ENCODE data around the gene GNB1. TPM values are rescaled to one million over a fixed set of nuclear protein-coding genes. Genes with fewer than 3 reads are reported as not detected.

Gene GNB1
- total and polyA plus RNA-seq, 9 of the 15 experiments (the other 6 are each of a cell fraction or from before 2014, with no cell fraction given) = 34.3 to 388 (median 114) TPM

GRCh38 chr1:1891349-1892078, 627 bp upstream of the GNB1 start (continued):
- TF ChIP-seq, protein P1, sequence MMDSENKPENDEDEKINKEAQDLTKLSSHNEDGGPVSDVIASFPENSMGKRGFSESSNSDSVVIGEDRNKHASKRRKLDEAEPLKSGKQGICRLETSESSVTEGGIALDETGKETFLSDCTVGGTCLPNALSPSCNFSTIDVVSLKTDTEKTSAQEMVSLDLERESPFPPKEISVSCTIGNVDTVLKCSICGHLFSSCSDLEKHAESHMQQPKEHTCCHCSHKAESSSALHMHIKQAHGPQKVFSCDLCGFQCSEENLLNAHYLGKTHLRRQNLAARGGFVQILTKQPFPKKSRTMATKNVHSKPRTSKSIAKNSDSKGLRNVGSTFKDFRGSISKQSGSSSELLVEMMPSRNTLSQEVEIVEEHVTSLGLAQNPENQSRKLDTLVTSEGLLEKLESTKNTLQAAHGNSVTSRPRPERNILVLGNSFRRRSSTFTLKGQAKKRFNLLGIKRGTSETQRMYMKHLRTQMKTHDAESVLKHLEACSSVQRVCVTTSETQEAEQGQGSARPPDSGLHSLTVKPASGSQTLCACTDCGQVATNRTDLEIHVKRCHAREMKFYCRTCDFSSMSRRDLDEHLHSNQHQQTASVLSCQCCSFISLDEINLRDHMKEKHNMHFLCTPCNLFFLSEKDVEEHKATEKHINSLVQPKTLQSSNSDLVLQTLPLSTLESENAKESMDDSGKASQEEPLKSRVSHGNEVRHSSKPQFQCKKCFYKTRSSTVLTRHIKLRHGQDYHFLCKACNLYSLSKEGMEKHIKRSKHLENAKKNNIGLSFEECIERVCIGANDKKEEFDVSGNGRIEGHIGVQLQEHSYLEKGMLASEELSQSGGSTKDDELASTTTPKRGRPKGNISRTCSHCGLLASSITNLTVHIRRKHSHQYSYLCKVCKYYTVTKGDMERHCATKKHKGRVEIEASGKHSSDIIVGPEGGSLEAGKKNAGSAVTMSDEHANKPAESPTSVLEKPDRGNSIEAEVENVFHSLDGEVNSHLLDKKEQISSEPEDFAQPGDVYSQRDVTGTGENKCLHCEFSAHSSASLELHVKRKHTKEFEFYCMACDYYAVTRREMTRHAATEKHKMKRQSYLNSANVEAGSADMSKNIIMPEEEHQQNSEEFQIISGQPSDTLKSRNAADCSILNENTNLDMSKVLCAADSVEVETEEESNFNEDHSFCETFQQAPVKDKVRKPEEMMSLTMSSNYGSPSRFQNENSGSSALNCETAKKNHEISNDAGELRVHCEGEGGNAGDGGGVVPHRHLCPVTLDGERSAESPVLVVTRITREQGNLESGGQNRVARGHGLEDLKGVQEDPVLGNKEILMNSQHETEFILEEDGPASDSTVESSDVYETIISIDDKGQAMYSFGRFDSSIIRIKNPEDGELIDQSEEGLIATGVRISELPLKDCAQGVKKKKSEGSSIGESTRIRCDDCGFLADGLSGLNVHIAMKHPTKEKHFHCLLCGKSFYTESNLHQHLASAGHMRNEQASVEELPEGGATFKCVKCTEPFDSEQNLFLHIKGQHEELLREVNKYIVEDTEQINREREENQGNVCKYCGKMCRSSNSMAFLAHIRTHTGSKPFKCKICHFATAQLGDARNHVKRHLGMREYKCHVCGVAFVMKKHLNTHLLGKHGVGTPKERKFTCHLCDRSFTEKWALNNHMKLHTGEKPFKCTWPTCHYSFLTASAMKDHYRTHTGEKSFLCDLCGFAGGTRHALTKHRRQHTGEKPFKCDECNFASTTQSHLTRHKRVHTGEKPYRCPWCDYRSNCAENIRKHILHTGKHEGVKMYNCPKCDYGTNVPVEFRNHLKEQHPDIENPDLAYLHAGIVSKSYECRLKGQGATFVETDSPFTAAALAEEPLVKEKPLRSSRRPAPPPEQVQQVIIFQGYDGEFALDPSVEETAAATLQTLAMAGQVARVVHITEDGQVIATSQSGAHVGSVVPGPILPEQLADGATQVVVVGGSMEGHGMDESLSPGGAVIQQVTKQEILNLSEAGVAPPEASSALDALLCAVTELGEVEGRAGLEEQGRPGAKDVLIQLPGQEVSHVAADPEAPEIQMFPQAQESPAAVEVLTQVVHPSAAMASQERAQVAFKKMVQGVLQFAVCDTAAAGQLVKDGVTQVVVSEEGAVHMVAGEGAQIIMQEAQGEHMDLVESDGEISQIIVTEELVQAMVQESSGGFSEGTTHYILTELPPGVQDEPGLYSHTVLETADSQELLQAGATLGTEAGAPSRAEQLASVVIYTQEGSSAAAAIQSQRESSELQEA (IDR thresholded peaks at IDR 0.05; ENCODE audit: low read depth) = no peak
- TF ChIP-seq POLR3A (IDR thresholded peaks at IDR 0.05; ENCODE audit: borderline replicate concordance, extremely low read depth, insufficient read depth, insufficient read length) = no peak
- no peak for TF ChIP-seq EP300 (IDR thresholded peaks at IDR 0.05; ENCODE audit: low read length)
- TF ChIP-seq KDM1A (IDR thresholded peaks at IDR 0.05) = no peak
- TF ChIP-seq HNRNPL (IDR thresholded peaks at IDR 0.05; ENCODE audit: low read depth, low read length) = peak; percentile 94
- TF ChIP-seq ZNF639 (CRISPR knock-in tag; conservative IDR thresholded peaks at IDR 0.05 in 1 of 2, IDR thresholded peaks at IDR 0.05 in 1 of 2) = no peak
- no peak for TF ChIP-seq SPI1 (IDR thresholded peaks at IDR 0.05; ENCODE audit: borderline replicate concordance, low read depth, low read length)
- no peak for TF ChIP-seq CCAR2 (IDR thresholded peaks at IDR 0.05; ENCODE audit: low read depth, low read length)
- TF ChIP-seq STAG1 (CRISPR knock-in tag; IDR thresholded peaks at IDR 0.05; ENCODE audit: borderline replicate concordance) = no peak
- no peak for TF ChIP-seq TRIM24 (IDR thresholded peaks at IDR 0.05)
- no peak; a peak in 1 of 3 replicates for TF ChIP-seq CBX3 (IDR thresholded peaks at IDR 0.05; ENCODE audit: borderline replicate concordance in 1 of 2, low read length in 2 of 2)
- no peak for TF ChIP-seq TAL1 (IDR thresholded peaks at IDR 0.05)
- TF ChIP-seq, protein P2, sequence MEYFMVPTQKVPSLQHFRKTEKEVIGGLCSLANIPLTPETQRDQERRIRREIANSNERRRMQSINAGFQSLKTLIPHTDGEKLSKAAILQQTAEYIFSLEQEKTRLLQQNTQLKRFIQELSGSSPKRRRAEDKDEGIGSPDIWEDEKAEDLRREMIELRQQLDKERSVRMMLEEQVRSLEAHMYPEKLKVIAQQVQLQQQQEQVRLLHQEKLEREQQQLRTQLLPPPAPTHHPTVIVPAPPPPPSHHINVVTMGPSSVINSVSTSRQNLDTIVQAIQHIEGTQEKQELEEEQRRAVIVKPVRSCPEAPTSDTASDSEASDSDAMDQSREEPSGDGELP (CRISPR knock-in tag; IDR thresholded peaks at IDR 0.05; ENCODE audit: borderline replicate concordance) = peak; percentile 52
- TF ChIP-seq U2AF2 (optimal IDR thresholded peaks at IDR 0.05; ENCODE audit: low read depth, low read length) = no peak
- TF ChIP-seq, protein P3, sequence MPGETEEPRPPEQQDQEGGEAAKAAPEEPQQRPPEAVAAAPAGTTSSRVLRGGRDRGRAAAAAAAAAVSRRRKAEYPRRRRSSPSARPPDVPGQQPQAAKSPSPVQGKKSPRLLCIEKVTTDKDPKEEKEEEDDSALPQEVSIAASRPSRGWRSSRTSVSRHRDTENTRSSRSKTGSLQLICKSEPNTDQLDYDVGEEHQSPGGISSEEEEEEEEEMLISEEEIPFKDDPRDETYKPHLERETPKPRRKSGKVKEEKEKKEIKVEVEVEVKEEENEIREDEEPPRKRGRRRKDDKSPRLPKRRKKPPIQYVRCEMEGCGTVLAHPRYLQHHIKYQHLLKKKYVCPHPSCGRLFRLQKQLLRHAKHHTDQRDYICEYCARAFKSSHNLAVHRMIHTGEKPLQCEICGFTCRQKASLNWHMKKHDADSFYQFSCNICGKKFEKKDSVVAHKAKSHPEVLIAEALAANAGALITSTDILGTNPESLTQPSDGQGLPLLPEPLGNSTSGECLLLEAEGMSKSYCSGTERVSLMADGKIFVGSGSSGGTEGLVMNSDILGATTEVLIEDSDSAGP (CRISPR knock-in tag; IDR thresholded peaks at IDR 0.05) = peak; percentile 18
